ENCODE results near the gene CBFA2T3. TPM values are rescaled to one million over a fixed set of nuclear protein-coding genes. Genes with fewer than 3 reads are reported as not detected.
A peak's percentile ranks its signal among the peaks of the same experiment; 100 is the strongest.

The CBFA2T3 gene
- total and polyA plus RNA-seq, 10 donors = 8.4 to 59.8 (median 26.3) TPM

- DNase-seq = no peak
- no peak overlapping the region for H3K4me3 ChIP-seq
- TF ChIP-seq CTCF (IDR thresholded peaks at IDR 0.05 in 8 of 11, conservative IDR thresholded peaks at IDR 0.05 in 3 of 11) (no peak), POLR2A (IDR thresholded peaks at IDR 0.05) (no peak), POLR2AphosphoS5 (IDR thresholded peaks at IDR 0.05) (no peak)
- no peaks in the 10 kb centered on the region for H3K36me3 ChIP-seq
- 85 to 93% (median 89%) methylated on average over 15 to 26 of the region's 26 CpGs for WGBS, 5 donors
- peaks cover 0 to 35% (median 0%) of the 10 kb centered on the region in 7 donors for H3K27me3 ChIP-seq (replicated peaks in 1 of 7)
- H3K9me3 ChIP-seq = no peaks in the 10 kb centered on the region
- H3K27ac ChIP-seq = no peak overlapping the region
- peaks cover 7 to 61% (median 42%) of the 10 kb centered on the region in 6 donors for H3K4me1 ChIP-seq
- intact Hi-C loops (cut with DNase I; ENCODE audit: low total_unique reads) = no loop called here
Observed at GRCh38 chr16:88989852-88990547, 13.0 kb upstream of the CBFA2T3 start.

- Histone ChIP-seq H3K36me3 (no peaks in the 10 kb centered on the region), H3K4me3 (no peak overlapping the region), H3K9me3 (no peaks in the 10 kb centered on the region), H3K4me1 (peaks cover 7 to 62% (median 50%) of the 10 kb centered on the region in 6 donors), H3K27ac (no peak overlapping the region), H3K27me3 (replicated peaks in 1 of 7) (peaks cover 0 to 30% (median 0%) of the 10 kb centered on the region in 7 donors)
- intact Hi-C loops (cut with DNase I; ENCODE audit: low total_unique reads) = no loop called here
- WGBS, 5 donors = 70 to 91% (median 80%) methylated on average over 15 to 44 of the region's 44 CpGs
- peak; percentile 73 for DNase-seq
- TF ChIP-seq POLR2A (IDR thresholded peaks at IDR 0.05) (no peak), POLR2AphosphoS5 (IDR thresholded peaks at IDR 0.05) (peak; percentile 30 to 73 (median 53))
Observed at GRCh38 chr16:88988980-88989811, 12.2 kb upstream of the CBFA2T3 start.

GRCh38 chr16:88985521-88985920 lies 8.5 kb upstream of the CBFA2T3 start:
- Histone ChIP-seq H3K9me3 (no peaks in the 10 kb centered on the region), H3K4me3 (no peak overlapping the region), H3K27me3 (replicated peaks in 1 of 7) (peaks cover 0 to 36% (median 0%) of the 10 kb centered on the region in 7 donors), H3K27ac (no peak overlapping the region), H3K36me3 (no peaks in the 10 kb centered on the region), H3K4me1 (peaks cover 0 to 72% (median 59%) of the 10 kb centered on the region in 6 donors)
- intact Hi-C loops (cut with DNase I; ENCODE audit: low total_unique reads) = no loop called here
- TF ChIP-seq POLR2AphosphoS5 (IDR thresholded peaks at IDR 0.05) = no peak
- no peak for TF ChIP-seq CTCF (IDR thresholded peaks at IDR 0.05 in 8 of 11, conservative IDR thresholded peaks at IDR 0.05 in 3 of 11)
- TF ChIP-seq POLR2A (IDR thresholded peaks at IDR 0.05) = no peak
- no peak for DNase-seq
- 72 to 86% (median 79%) methylated on average over 7 to 13 of the region's 13 CpGs for WGBS, 5 donors

- peak overlapping the region in 2 of 8 donors; percentile 38 to 63 for H3K27ac ChIP-seq
- 52 to 66% (median 56%) methylated on average over 36 to 41 of the region's 41 CpGs for WGBS, 5 donors
Observed at GRCh38 chr16:88983771-88984687, 7.0 kb upstream of the CBFA2T3 start.

More at GRCh38 chr16:88983771-88984687, 7.0 kb upstream of the CBFA2T3 start:
- H3K4me1 ChIP-seq = peaks cover 3 to 69% (median 59%) of the 10 kb centered on the region in 6 donors
- H3K9me3 ChIP-seq = no peaks in the 10 kb centered on the region
- no peaks in the 10 kb centered on the region for H3K36me3 ChIP-seq
- H3K27me3 ChIP-seq (replicated peaks in 1 of 7) = peaks cover 0 to 27% (median 0%) of the 10 kb centered on the region in 7 donors
- intact Hi-C loops (cut with DNase I; ENCODE audit: low total_unique reads) = no loop called here
- TF ChIP-seq CTCF (IDR thresholded peaks at IDR 0.05 in 8 of 11, conservative IDR thresholded peaks at IDR 0.05 in 3 of 11) (no peak), POLR2A (IDR thresholded peaks at IDR 0.05) (no peak), POLR2AphosphoS5 (IDR thresholded peaks at IDR 0.05) (peak; percentile 45 to 82 (median 79))
- H3K4me3 ChIP-seq = peak overlapping the region in 1 of 8 donors; percentile 43
- DNase-seq = peak; percentile 92

All from spleen (tissue), 11 donors.